ENCODE data around the gene TAF1D. TPM values are rescaled to one million over a fixed set of nuclear protein-coding genes. Genes with fewer than 3 reads are reported as not detected.

The TAF1D gene
- polyA plus RNA-seq, 3 donors: 5.9 to 68.3 (median 7.4) TPM

DNA sequence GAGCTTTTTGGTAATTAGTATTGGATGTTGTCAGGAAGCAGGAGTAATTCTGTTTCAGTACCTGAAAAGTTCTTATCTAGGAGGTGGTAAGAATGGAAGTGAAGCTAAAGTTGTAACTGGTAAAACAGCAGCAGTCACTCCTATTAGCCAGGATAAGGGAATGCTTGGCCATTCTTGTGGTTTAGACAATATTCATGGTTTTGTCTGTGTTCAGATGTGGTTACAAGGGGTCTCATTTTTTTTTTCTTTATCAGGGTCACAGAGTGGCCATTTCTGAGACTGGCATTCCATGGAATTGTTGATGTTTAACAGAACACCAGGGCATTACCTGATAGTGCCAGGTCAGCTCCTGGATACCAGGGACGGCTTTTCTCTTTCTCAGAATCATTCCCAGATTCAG lies 23.8 kb downstream of the TAF1D start:
- Histone ChIP-seq H3K27ac (ENCODE audit: low read depth in 1 of 2, low read length in 2 of 2) (no peak overlapping the region), H3K4me3 (replicated peaks in 1 of 3; ENCODE audit: low read depth in 2 of 3, low read length in 3 of 3) (no peak overlapping the region), H2AFZ (ENCODE audit: insufficient read depth, low read depth, low read length, poor library complexity, severe bottlenecking) (no peak overlapping the region), H4K20me1 (ENCODE audit: insufficient read depth, low read length) (no peaks in the 10 kb centered on the region), H3K9ac (ENCODE audit: insufficient read depth, low read length, poor library complexity, severe bottlenecking) (no peak overlapping the region), H3K36me3 (replicated peaks in 1 of 2; ENCODE audit: control insufficient read depth in 1 of 2, insufficient read depth in 2 of 2, low read length in 2 of 2) (peaks cover 36 to 73% of the 10 kb centered on the region in 2 donors), H3K27me3 (ENCODE audit: control insufficient read depth in 2 of 2, insufficient read depth in 2 of 2, low read length in 2 of 2) (no peaks in the 10 kb centered on the region), H3K4me1 (ENCODE audit: control insufficient read depth in 1 of 2, insufficient read depth in 2 of 2, low read length in 2 of 2) (peaks cover 4 to 6% of the 10 kb centered on the region in 2 donors), H3K4me2 (replicated peaks; ENCODE audit: extremely low read depth, low read length, poor library complexity, severe bottlenecking) (no peak overlapping the region), H3K9me3 (replicated peaks in 1 of 2; ENCODE audit: control insufficient read depth in 1 of 2, insufficient read depth in 1 of 2, low read length in 2 of 2) (no peaks in the 10 kb centered on the region), H3K79me2 (ENCODE audit: insufficient read depth, low read length) (peaks cover 8% of the 10 kb centered on the region)
- Mint-ChIP-seq H3K27me3 (ENCODE audit: low read depth in 3 of 3) (no peaks in the 10 kb centered on the region), H3K27ac (peak overlapping the region in 3 of 7 donors; percentile 13 to 26 (median 18)), H3K4me1 (peaks cover 8% of the 10 kb centered on the region), H3K4me3 (no peak overlapping the region), H3K9me3 (peaks cover 0 to 2% (median 0%) of the 10 kb centered on the region in 7 donors), H3K36me3 (peaks cover 64 to 77% of the 10 kb centered on the region in 2 donors)
- intact Hi-C loops (cut with micrococcal nuclease): no loop called here
- DNase-seq: no peak
- TF ChIP-seq, protein P1, sequence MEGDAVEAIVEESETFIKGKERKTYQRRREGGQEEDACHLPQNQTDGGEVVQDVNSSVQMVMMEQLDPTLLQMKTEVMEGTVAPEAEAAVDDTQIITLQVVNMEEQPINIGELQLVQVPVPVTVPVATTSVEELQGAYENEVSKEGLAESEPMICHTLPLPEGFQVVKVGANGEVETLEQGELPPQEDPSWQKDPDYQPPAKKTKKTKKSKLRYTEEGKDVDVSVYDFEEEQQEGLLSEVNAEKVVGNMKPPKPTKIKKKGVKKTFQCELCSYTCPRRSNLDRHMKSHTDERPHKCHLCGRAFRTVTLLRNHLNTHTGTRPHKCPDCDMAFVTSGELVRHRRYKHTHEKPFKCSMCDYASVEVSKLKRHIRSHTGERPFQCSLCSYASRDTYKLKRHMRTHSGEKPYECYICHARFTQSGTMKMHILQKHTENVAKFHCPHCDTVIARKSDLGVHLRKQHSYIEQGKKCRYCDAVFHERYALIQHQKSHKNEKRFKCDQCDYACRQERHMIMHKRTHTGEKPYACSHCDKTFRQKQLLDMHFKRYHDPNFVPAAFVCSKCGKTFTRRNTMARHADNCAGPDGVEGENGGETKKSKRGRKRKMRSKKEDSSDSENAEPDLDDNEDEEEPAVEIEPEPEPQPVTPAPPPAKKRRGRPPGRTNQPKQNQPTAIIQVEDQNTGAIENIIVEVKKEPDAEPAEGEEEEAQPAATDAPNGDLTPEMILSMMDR (IDR thresholded peaks at IDR 0.05): no peak
- WGBS (ENCODE audit: insufficient coverage): 100% methylated on average over 1 of the region's 1 CpG

- Mint-ChIP-seq H3K27ac (peak overlapping the region in 2 of 7 donors; percentile 5 to 66), H3K9me3 (peaks cover 0 to 4% (median 0%) of the 10 kb centered on the region in 7 donors), H3K4me1 (peaks cover 8% of the 10 kb centered on the region), H3K4me3 (no peak overlapping the region), H3K36me3 (peaks cover 56 to 75% of the 10 kb centered on the region in 2 donors), H3K27me3 (ENCODE audit: low read depth in 3 of 3) (no peaks in the 10 kb centered on the region)
- H4K20me1 ChIP-seq (ENCODE audit: insufficient read depth, low read length): no peaks in the 10 kb centered on the region
- H2AFZ ChIP-seq (ENCODE audit: insufficient read depth, low read depth, low read length, poor library complexity, severe bottlenecking): no peak overlapping the region
- no peak overlapping the region for H3K4me2 ChIP-seq (replicated peaks; ENCODE audit: extremely low read depth, low read length, poor library complexity, severe bottlenecking)
- H3K27ac ChIP-seq (ENCODE audit: low read depth in 1 of 2, low read length in 2 of 2): no peak overlapping the region
- H3K4me1 ChIP-seq (ENCODE audit: control insufficient read depth in 1 of 2, insufficient read depth in 2 of 2, low read length in 2 of 2): peaks cover 4 to 6% of the 10 kb centered on the region in 2 donors
- peaks cover 14% of the 10 kb centered on the region for H3K79me2 ChIP-seq (ENCODE audit: insufficient read depth, low read length)
- H3K9ac ChIP-seq (ENCODE audit: insufficient read depth, low read length, poor library complexity, severe bottlenecking): no peak overlapping the region
- H3K36me3 ChIP-seq (replicated peaks in 1 of 2; ENCODE audit: control insufficient read depth in 1 of 2, insufficient read depth in 2 of 2, low read length in 2 of 2): peaks cover 31 to 73% of the 10 kb centered on the region in 2 donors
- H3K9me3 ChIP-seq (replicated peaks in 1 of 2; ENCODE audit: control insufficient read depth in 1 of 2, insufficient read depth in 1 of 2, low read length in 2 of 2): no peaks in the 10 kb centered on the region
- TF ChIP-seq, protein P1 (IDR thresholded peaks at IDR 0.05): no peak
- no peaks in the 10 kb centered on the region for H3K27me3 ChIP-seq (ENCODE audit: control insufficient read depth in 2 of 2, insufficient read depth in 2 of 2, low read length in 2 of 2)
- no peak for DNase-seq
- intact Hi-C loops (cut with micrococcal nuclease): no loop called here
- no peak overlapping the region for H3K4me3 ChIP-seq (replicated peaks in 1 of 3; ENCODE audit: low read depth in 2 of 3, low read length in 3 of 3)
- 65% methylated on average over 2 of the region's 4 CpGs for WGBS (ENCODE audit: insufficient coverage)
Measured at GRCh38 chr11:93715797-93716396, 25.4 kb downstream of the TAF1D start.

Measured in CD14-positive monocyte (primary cell).